ENCODE measurements around the gene INSL3.

Gene INSL3

GRCh38 chr19:17841810-17842662, 20.7 kb upstream of the INSL3 start:
- no peak for DNase-seq (ENCODE audit: low read depth, low spot score)
- no peak for TF ChIP-seq CTCF (IDR thresholded peaks at IDR 0.05; ENCODE audit: insufficient read depth, low read length, missing control alignments)
- ChIA-PET POLR2A (no interaction called here), CTCF (interaction anchor here (1.2 to 2.3 kb wide), 2 partner anchors 9 to 17 kb away, joined by 4 to 7 read pairs; partner anchors contain the start of gene RPL18A)
- H3K4me3 ChIP-seq (ENCODE audit: low read depth, low read length), result peak overlapping the region; percentile 46

GRCh38 chr19:17841371-17841809, 20.1 kb upstream of the INSL3 start:
- no peak for TF ChIP-seq CTCF (IDR thresholded peaks at IDR 0.05; ENCODE audit: insufficient read depth, low read length, missing control alignments)
- POLR2A ChIA-PET, result no interaction called here
- no peak for DNase-seq (ENCODE audit: low read depth, low spot score)
- H3K4me3 ChIP-seq (ENCODE audit: low read depth, low read length), result no peak overlapping the region
- CTCF ChIA-PET, result no interaction called here

GRCh38 chr19:17840019-17840418, 18.7 kb upstream of the INSL3 start:
- POLR2A ChIA-PET, result no interaction called here
- CTCF ChIA-PET, result interaction anchor here (1.8 kb wide), 1 partner anchor 19 kb away, joined by 4 read pairs; the partner anchor contains the start of gene RPL18A
- DNase-seq (ENCODE audit: low read depth, low spot score), result no peak
- no peak for TF ChIP-seq CTCF (IDR thresholded peaks at IDR 0.05; ENCODE audit: insufficient read depth, low read length, missing control alignments)
- H3K4me3 ChIP-seq (ENCODE audit: low read depth, low read length), result no peak overlapping the region

GRCh38 chr19:17837972-17838371, 16.7 kb upstream of the INSL3 start:
- TF ChIP-seq CTCF (IDR thresholded peaks at IDR 0.05; ENCODE audit: insufficient read depth, low read length, missing control alignments), result no peak
- no peak for DNase-seq (ENCODE audit: low read depth, low spot score)
- POLR2A ChIA-PET, result no interaction called here
- no peak overlapping the region for H3K4me3 ChIP-seq (ENCODE audit: low read depth, low read length)
- CTCF ChIA-PET, result no interaction called here

- POLR2A ChIA-PET, result no interaction called here
- no peak overlapping the region for H3K4me3 ChIP-seq (ENCODE audit: low read depth, low read length)
- no peak for DNase-seq (ENCODE audit: low read depth, low spot score)
- TF ChIP-seq CTCF (IDR thresholded peaks at IDR 0.05; ENCODE audit: insufficient read depth, low read length, missing control alignments), result no peak
- CTCF ChIA-PET, result no interaction called here
Observed at GRCh38 chr19:17836530-17836929, 15.2 kb upstream of the INSL3 start.

GRCh38 chr19:17835182-17836006, 14.1 kb upstream of the INSL3 start:
- POLR2A ChIA-PET, result no interaction called here
- no peak overlapping the region for H3K4me3 ChIP-seq (ENCODE audit: low read depth, low read length)
- TF ChIP-seq CTCF (IDR thresholded peaks at IDR 0.05; ENCODE audit: insufficient read depth, low read length, missing control alignments), result no peak
- CTCF ChIA-PET, result no interaction called here
- no peak for DNase-seq (ENCODE audit: low read depth, low spot score)

All from AG04449 (cell line).